Motor neuron (in vitro differentiated cells): ENCODE data around the gene AMIGO3. TPM values are rescaled to one million over a fixed set of nuclear protein-coding genes. Genes with fewer than 3 reads are reported as not detected.

Experiments
- ATAC-seq, 8 experiments: fragments of 200-7000 bp; cut with Tn5 transposase; replicated peaks in 6 of 8; 2 replicates each; pipeline ENCODE4 v1.8.0; 2021; ENCODE audit warnings: mild to moderate bottlenecking in 8 of 8, moderate library complexity in 8 of 8
- H3K27ac ChIP-seq, 2 donors: fragments of 250-450 bp; sonication (Bioruptor Pico); 2 replicates each; pipeline ENCODE4 v1.9.0; 2021; ENCODE audit warnings: antibody characterized with exemption in 2 of 2, mild to moderate bottlenecking in 2 of 2, moderate library complexity in 1 of 2
- H3K4me1 ChIP-seq, 2 donors: fragments of 250-450 bp; sonication (Bioruptor Pico); replicated peaks in 1 of 2; 2 replicates each; pipeline ENCODE4 v1.6.1; 2021; ENCODE audit warnings: antibody characterized with exemption in 2 of 2, mild to moderate bottlenecking in 2 of 2, moderate library complexity in 1 of 2
- H3K4me3 ChIP-seq, 5 donors: fragments of 250-450 bp; sonication (Bioruptor Pico); 2 replicates each; pipeline ENCODE4 v1.9.0; 2021; ENCODE audit warnings: antibody characterized with exemption in 5 of 5, mild to moderate bottlenecking in 5 of 5, moderate library complexity in 4 of 5
- WGBS, 10 experiments: fragments of 450-650 bp; shearing (Covaris generic); methylation state at CpG; one replicate each; pipeline ENCODE4 v1.0.0; 2022; 5-methylcytosine and 5-hydroxymethylcytosine counted together
- in situ Hi-C, 9 experiments: fragments of 400-800 bp; cut with MboI; loops; one replicate each; pipeline ENCODE4 v1.15.0; 2021; ENCODE audit warnings: low sequenced_read_pairs in 9 of 9, low pct_unique_long_range_greater_than_20kb in 2 of 9; ENCODE audit not compliant: unreplicated experiment in 9 of 9
- total RNA-seq, 8 experiments: library from RNA; unstranded; fragments of 300-600 nt; gene quantifications; 2 replicates each; pipeline versions ENCODE4 v1.2.3 to v1.2.4, GENCODE V29; 2022

The AMIGO3 gene
- total RNA-seq, 8 experiments from 2014 or later = 0.82 to 3.8 (median 2.3) TPM; not detected in 1

- peaks cover 6 to 7% of the 10 kb centered on the region in 2 donors for H3K4me1 ChIP-seq
- peak; percentile 87 to 92 (median 88) for ATAC-seq
- in situ Hi-C loops = loop anchor here in 2 of 9 experiments (10.0 kb wide), 1 partner anchor 129 kb away; no protein-coding TSS in a partner anchor
- peak within 1 kb of the TSS; percentile 60 to 95 (median 82) for H3K4me3 ChIP-seq
- 0% methylated on average over 4 to 5 of the region's 71 CpGs; no CpG with 5 or more reads in 8 of the 10 experiments for WGBS, 10 experiments
- H3K27ac ChIP-seq = peak within 1 kb of the TSS; percentile 92 to 94
Observed at GRCh38 chr3:49673715-49674496, 45.6 kb downstream of the AMIGO3 start, which contains the start of gene APEH. Gene APEH (plus strand): TSS chr3:49674351. CDS start chr3:49674402, 51 bp downstream.

DNA sequence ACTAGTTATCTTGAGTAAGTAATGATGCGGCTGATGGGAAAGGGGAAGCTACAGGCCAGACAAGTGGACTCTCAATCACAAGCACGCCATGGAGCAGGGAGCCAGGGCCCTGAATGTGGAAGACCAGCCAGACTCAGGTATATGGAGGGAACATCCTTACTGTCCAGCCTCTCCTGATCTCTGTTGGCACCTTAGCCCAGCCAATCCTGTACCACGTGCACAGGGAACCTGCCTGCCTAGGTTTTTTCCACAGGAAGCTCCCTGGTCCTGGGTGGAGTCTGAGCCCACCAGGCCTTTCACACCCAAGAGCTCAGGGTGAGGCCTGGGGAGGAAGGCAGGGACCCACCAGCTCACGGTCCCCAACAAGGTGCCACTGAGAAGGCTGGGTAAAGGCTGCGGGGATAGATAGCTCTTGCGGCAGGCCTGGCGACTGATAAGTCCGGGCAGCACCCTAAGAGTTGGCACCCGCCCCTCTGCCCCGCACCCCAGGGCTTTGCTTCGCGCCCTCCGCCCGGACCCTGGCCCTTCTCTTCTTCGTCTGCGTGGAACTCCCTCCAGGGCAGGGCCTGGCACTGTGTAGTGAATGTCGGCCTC lies 46.3 kb downstream of the AMIGO3 start:
- Histone ChIP-seq H3K4me3 (peak overlapping the region; percentile 60 to 95 (median 82)), H3K27ac (peak overlapping the region; percentile 92 to 94), H3K4me1 (peaks cover 6 to 7% of the 10 kb centered on the region in 2 donors)
- WGBS, 10 experiments = 0 to 100% (median 93%) methylated on average over 1 to 2 of the region's 17 CpGs; no CpG with 5 or more reads in 7 of the 10 experiments
- ATAC-seq = no peak
- in situ Hi-C loops = loop anchor here in 2 of 9 experiments (10.0 kb wide), 1 partner anchor 128 kb away; no protein-coding TSS in a partner anchor

- ATAC-seq = no peak
- H3K4me3 ChIP-seq = no peak overlapping the region
- 0 to 55% (median 27%) methylated on average over 3 to 11 of the region's 11 CpGs for WGBS, 10 experiments
- peaks cover 6 to 7% of the 10 kb centered on the region in 2 donors for H3K4me1 ChIP-seq
- in situ Hi-C loops = loop anchor here in 2 of 9 experiments (10.0 kb wide), 1 partner anchor 127 kb away; no protein-coding TSS in a partner anchor
- no peak overlapping the region for H3K27ac ChIP-seq
Observed at GRCh38 chr3:49671291-49672288, 47.9 kb downstream of the AMIGO3 start.

- H3K4me3 ChIP-seq = no peak overlapping the region
- H3K27ac ChIP-seq = no peak overlapping the region
- H3K4me1 ChIP-seq = peaks cover 6 to 7% of the 10 kb centered on the region in 2 donors
- in situ Hi-C loops = loop anchor here in 2 of 9 experiments (10.0 kb wide), 1 partner anchor 126 kb away; no protein-coding TSS in a partner anchor
- 71 to 100% (median 90%) methylated on average over 1 to 6 of the region's 6 CpGs; no CpG with 5 or more reads in 6 of the 10 experiments for WGBS, 10 experiments
- no peak for ATAC-seq
Observed at GRCh38 chr3:49670940-49671290, 48.6 kb downstream of the AMIGO3 start.

- 67 to 100% (median 80%) methylated on average over 1 of the region's 3 CpGs; no CpG with 5 or more reads in 7 of the 10 experiments for WGBS, 10 experiments
- Histone ChIP-seq H3K4me3 (no peak overlapping the region), H3K27ac (no peak overlapping the region), H3K4me1 (peaks cover 3% of the 10 kb centered on the region in 2 donors)
- ATAC-seq = no peak
- in situ Hi-C loops = no loop called here
Observed at GRCh38 chr3:49669352-49669751, 50.1 kb downstream of the AMIGO3 start.

GRCh38 chr3:49668861-49669260 lies 50.6 kb downstream of the AMIGO3 start:
- H3K27ac ChIP-seq = no peak overlapping the region
- in situ Hi-C loops = no loop called here
- H3K4me1 ChIP-seq = peaks cover 3% of the 10 kb centered on the region in 2 donors
- no peak for ATAC-seq
- no peak overlapping the region for H3K4me3 ChIP-seq
- 15 to 100% (median 97%) methylated on average over 1 to 4 of the region's 5 CpGs; no CpG with 5 or more reads in 6 of the 10 experiments for WGBS, 10 experiments

- peaks cover 3% of the 10 kb centered on the region in 2 donors for H3K4me1 ChIP-seq
- H3K4me3 ChIP-seq = no peak overlapping the region
- H3K27ac ChIP-seq = no peak overlapping the region
- WGBS, 10 experiments = 13 to 68% (median 63%) methylated on average over 1 to 3 of the region's 5 CpGs; no CpG with 5 or more reads in 5 of the 10 experiments
- peak in 3 of 8 experiments; percentile 4 to 35 (median 18) for ATAC-seq
- in situ Hi-C loops = no loop called here
Observed at GRCh38 chr3:49668414-49668797, 51.1 kb downstream of the AMIGO3 start.

- in situ Hi-C loops = no loop called here
- no peak for ATAC-seq
- Histone ChIP-seq H3K27ac (no peak overlapping the region), H3K4me1 (no peaks in the 10 kb centered on the region), H3K4me3 (no peak overlapping the region)
- WGBS, 10 experiments = 50 to 84% (median 80%) methylated on average over 1 to 16 of the region's 25 CpGs; no CpG with 5 or more reads in 2 of the 10 experiments
Observed at GRCh38 chr3:49667701-49668413, 51.6 kb downstream of the AMIGO3 start.

Other genes starting within 250 kb of the AMIGO3 start
- gene DAG1, start 249.4 kb downstream of the AMIGO3 start, total RNA-seq = 10 to 100 TPM; 21.6 to 69.1 (median 37.5) TPM
- gene BSN, start 165.2 kb downstream of the AMIGO3 start, total RNA-seq = 10 to 100 TPM in 1 of 8 experiments, 1 to 10 TPM in 6, under 1 TPM in 1; 0.31 to 12.6 (median 6.9) TPM
- 100 to 1,000 TPM in 3 of 8 experiments, 10 to 100 TPM in 5; 52.8 to 143 (median 75.2) TPM for gene APEH, start 45.3 kb downstream of the AMIGO3 start, total RNA-seq
- 10 to 100 TPM in 7 of 8 experiments, 1 to 10 TPM in 1; 7.7 to 59.9 (median 26.0) TPM for gene MST1, start 30.2 kb downstream of the AMIGO3 start, total RNA-seq
- gene RNF123, start 30.1 kb downstream of the AMIGO3 start, total RNA-seq = 10 to 100 TPM; 10.9 to 41.8 (median 16.2) TPM
- 10 to 100 TPM; 11.4 to 21.3 (median 16.2) TPM for gene GMPPB, start 4.3 kb upstream of the AMIGO3 start, total RNA-seq
- 10 to 100 TPM; 25.2 to 43.5 (median 29.7) TPM for gene IP6K1, start 66.9 kb upstream of the AMIGO3 start, total RNA-seq
- gene CDHR4, start 80.2 kb upstream of the AMIGO3 start, total RNA-seq = under 1 TPM in 3 of 8 experiments, not detected in 5; 0.14 to 0.71 (median 0.57) TPM
- gene INKA1, start 83.6 kb upstream of the AMIGO3 start, total RNA-seq = 1 to 10 TPM in 7 of 8 experiments, under 1 TPM in 1; 0.81 to 3.5 (median 2.3) TPM
- 10 to 100 TPM in 4 of 8 experiments, 1 to 10 TPM in 3, under 1 TPM in 1; 0.96 to 46.3 (median 11.0) TPM for gene UBA7, start 94.3 kb upstream of the AMIGO3 start, total RNA-seq
- gene TRAIP, start 136.9 kb upstream of the AMIGO3 start, total RNA-seq = 10 to 100 TPM in 2 of 8 experiments, 1 to 10 TPM in 5, under 1 TPM in 1; 0.66 to 15.3 (median 3.7) TPM
- 10 to 100 TPM in 5 of 8 experiments, 1 to 10 TPM in 2, under 1 TPM in 1; 0.20 to 85.3 (median 24.5) TPM for gene CAMKV, start 150.2 kb upstream of the AMIGO3 start, total RNA-seq
- gene MST1R, start 184.2 kb upstream of the AMIGO3 start, total RNA-seq = 1 to 10 TPM in 2 of 8 experiments, under 1 TPM in 6; 0.27 to 1.3 (median 0.56) TPM
- gene MON1A, start 210.1 kb upstream of the AMIGO3 start, total RNA-seq = 10 to 100 TPM in 6 of 8 experiments, 1 to 10 TPM in 2; 9.1 to 12.4 (median 11.6) TPM
- gene RBM6, start 220.5 kb upstream of the AMIGO3 start, total RNA-seq = 100 to 1,000 TPM in 2 of 8 experiments, 10 to 100 TPM in 6; 52.4 to 193 (median 65.5) TPM